GF-D8 (cell line): ENCODE measurements around the gene TRIM28.
"Not testable (repeated sequence)": the region's sequence is repeated elsewhere in the genome, so short reads cannot be mapped to it uniquely, and the experiment has no call there.

Source experiments
- DNase-seq: peaks from one replicate; lab custom pipeline; 2025; lab: John Stamatoyannopoulos, UW

Gene TRIM28

DNA sequence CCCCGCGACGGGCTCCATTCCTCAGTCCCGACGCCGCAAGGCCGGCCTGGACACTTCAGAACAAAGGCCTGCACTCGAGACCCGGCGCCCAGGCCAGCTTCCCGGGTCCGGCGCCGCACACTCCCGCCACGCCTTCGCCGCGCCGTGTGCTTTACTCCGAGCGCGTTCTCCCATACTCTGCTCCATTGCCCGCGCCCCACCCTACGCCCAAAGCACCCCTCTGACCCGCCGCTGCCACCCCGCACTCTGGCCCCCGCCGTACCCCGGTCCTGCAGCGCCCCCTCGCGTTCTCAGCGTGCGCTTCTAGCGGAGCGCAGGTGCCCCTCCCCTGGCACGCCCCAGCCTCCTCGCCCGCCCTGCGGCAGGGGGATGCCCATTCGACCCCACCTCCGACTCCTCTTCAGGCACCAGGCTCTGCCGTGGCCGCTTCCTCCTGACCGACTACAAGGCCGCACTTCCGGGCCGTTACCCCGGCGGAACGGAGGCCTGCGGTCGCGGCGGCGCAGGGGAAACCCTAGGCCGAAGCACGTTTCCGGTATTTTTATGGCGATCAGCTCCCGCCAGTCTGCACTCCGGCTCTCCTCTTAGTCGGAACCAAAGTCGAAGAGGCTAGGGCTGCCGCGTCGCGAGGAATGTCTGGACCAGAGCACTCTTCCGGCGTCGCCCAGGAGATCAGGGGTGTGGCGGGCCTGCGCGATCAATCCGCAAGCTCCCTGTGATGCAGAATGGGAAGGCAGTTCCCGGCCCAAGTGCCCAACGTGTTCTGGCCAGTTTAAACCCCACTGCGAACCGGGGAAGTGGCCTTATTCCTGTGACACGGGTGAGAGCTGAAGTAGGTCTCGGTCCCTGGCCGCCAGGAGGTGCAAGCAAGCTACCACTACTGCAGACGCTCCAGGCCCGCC lies 24.3 kb upstream of the TRIM28 start, which contains the start of gene ZBTB45:
Gene ZBTB45 (minus strand): TSS at position 456 of the 902 bp plus-strand sequence. CDS start 2,137 bp downstream, outside the sequence.
- DNase-seq: peak; percentile 93

DNA sequence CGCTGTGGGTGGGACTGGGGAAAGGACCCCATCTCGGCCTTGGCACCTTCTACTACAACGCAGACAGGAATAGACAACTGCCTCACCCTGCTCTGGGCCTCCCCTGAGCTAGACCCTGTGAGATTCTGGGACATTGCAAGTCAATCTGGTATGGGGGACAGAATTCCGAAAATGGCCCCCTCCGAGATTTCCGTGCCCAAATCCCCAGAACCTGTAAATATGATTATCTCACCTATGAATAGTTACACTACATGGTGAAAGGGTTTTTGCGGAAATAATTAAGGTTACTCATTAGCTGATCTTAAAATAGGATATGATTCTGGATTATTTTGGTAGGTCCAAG lies 23.6 kb upstream of the TRIM28 start:
- no peak for DNase-seq

DNA sequence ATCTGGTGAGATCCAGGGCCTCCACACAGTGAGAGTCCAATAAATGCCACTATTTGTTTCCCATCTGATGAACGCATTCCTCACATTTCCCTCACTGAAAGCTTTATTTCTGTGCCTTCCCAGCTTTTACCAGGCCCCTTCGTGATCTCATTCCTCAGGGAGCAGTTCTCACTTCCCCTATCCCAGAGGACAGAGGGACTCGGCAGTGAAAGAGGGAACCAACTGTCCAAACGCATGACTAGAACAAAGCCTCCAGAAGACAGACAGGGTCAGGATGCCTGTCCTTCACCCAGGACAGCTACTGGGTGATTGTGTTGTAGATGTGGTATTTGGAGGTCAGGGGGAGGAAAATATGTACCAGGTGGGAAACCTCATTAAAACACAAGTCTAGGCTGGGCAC lies 22.2 kb upstream of the TRIM28 start:
- DNase-seq: no peak

DNA sequence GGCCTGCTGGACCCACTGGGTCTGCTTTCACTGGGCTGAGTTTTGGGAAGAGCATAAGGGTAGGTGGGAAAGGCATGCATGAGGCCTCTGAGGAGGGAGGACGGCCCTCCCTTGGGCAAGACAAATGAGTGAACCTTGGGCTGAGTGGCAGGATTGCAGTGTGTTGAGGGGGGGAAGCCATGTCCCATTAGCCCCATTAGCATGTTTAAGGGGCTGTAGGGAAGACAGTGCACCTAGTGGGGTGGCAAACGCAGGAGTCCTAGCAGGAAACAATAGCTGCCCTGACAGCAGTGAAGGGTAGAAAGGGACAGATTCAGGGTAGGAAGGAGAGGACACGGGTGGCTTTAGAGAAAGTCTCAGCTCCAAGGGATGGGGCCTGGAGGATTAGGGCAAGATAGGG lies 21.2 kb upstream of the TRIM28 start:
- DNase-seq: no peak

DNA sequence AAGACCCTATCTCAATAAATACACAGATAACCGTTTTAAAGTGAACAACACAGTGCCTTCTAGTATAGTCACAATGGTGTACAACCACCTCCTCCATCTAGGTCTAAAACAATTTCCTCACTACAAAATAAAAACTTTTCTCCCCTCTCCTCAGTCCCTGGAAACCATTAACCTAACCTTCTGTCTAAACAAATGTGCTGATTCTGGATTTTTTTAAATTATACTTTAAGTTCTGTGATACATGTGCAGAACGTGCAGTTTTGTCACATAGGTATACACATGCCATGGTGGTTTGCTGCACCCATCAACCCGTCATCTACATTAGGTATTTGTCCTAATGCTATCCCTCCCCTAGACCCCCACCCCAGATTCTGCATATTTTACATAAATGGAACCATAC lies 14.5 kb upstream of the TRIM28 start:
- no peak for DNase-seq

DNA sequence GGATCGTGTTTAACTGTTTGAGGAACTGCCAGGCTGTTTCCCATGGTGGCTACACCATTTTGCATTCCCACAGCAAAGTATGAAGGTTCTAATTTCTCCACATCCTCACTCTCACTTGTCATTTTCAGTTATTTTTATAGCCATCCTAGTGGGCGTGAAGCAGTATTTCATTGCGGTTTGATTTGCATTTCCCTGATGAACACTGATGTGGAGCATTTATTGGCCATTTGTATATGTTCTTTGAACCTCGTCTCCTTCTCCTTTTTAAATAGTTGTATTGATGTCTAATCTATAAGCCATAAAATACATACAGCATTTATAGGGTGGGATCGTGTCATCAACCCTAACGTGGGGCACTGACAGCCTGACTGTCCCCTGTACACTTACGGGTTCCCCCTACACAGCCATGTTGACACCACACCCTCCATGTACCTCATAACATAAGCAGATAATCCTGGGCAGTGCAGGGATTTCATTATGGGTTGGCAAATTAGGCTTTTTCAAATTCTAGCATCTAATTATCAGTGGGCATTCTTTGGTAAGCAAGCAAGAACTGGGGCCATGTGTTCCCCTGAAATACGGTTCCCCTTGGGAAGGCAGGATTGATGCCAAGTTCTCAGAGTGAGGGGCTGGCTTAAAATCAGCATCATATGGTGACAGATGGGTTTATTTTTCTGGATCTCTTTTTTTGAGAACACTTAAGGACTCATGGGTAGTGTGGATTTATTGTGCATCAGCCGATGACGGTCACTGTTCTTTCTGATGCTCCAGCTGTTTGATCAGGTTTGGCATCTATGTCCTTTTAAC lies 12.6 kb upstream of the TRIM28 start:
- no peak for DNase-seq

DNA sequence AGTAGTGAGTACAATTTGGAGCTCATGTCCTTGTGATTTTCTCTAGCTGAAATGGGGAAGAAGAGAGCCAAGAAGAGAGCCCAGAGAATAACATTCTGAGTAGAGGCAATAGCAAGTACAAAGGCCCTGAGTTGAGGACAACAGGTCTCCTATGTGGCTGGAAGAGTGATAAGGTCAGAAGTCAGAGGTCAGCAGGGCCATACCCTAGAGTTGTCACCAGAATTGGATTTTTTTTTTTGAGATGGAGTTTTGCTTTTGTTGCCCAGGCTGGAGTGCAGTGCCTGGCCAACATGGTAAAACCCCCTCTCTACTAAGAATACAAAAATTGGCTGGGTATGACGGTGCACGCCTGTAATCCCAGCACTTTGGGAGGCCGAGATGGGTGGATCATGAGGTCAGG lies 8.0 kb upstream of the TRIM28 start:
- no peak for DNase-seq

DNA sequence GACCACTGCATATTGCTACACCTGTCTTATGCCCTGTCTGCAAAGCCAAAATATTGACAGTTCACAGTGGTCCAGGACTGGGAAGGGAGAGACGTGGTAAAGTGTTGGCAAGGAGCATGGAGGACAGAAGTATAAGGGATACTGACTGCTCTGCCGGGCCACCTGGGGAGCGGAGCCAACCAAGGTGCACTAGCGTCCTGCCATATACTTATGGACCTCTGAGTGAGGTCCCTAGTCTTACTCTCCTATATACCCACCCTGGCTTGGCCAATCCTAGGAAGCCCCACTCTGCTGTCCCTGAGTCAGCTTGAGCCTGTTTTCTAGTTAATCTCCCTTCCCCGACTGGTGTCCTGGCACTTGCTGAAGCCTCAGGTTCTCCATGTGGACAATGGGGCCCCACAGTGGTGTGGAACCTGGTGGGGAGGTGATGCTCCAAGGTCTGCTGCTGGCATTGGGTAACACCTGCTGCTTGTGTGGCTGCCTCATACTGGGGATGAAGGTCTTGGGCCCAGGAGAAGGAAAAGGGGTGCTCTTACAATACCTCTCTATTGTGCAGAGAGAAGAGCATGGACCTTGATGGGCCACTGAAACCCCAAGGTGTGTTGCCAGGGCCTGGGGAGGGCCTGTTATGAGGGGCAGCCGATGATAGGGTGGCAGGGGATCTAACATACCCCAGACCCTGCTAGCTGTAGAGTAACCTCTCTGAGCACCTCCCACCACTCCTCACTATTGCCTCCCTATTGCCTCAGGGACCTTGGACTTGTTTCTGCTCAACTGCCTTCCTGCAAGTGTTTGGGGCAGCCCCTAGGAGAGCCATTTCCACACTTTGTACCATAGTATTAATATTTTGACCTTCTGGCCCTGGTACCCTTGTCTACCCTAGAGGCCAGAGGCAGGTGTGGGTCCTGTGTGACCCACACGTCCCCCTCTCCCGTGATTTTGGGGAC lies 6.7 kb upstream of the TRIM28 start:
- no peak for DNase-seq

DNA sequence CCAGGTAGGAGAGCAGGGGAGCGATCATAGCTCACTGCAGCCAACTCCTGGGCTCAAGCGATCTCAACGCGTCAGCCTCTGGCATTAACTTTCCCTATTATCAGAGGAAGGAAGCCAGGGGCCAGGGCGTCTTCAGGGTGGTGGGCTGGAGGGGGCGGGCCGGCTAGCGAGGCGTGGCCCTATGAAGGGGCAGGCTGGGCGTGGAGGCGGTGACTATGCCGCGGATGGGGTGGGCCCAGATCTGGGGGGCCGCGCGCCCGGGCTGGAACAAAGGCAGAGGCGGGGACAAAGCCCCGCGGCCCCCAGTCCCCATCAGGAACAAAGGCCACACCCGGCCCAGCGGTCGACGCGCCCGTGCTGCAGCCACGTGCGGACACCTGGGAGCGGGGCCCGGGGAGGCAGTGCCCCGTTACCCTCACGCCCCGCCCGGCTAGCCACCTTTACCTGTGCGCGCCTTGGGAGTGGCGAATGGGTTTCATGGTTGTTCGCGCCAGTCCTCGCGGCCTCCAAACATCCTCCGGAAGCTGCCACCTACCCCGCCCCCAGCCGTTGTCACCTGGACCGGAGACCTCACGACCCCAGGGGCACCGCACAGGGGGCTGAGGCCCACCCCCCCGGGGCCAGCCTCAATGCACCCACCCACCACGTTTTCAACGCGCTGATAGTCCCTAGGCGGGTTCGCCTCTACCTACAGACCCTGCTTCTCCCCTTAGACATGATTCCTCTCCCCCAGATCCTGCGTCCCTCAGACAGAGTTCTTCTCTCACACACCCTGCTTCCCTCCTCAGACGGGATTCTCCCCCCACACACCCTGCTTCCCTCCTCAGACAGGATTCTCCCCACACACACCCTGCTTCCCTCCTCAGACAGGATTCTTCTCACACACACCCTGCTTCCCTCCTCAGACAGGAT lies 5.4 kb upstream of the TRIM28 start:
- no peak for DNase-seq

DNA sequence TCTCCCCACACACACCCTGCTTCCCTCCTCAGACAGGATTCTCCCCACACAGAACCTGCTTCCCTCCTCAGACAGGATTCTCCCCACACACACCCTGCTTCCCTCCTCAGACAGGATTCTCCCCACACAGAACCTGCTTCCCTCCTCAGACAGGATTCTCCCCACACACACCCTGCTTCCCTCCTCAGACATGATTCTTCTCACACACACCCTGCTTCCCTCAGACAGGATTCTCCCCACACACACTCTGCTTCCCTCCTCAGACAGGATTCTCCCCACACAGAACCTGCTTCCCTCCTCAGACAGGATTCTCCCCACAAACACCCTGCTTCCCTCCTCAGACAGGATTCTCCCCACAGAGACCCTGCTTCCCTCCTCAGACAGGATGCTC lies 4.7 kb upstream of the TRIM28 start:
- not testable (repeated sequence) for DNase-seq

DNA sequence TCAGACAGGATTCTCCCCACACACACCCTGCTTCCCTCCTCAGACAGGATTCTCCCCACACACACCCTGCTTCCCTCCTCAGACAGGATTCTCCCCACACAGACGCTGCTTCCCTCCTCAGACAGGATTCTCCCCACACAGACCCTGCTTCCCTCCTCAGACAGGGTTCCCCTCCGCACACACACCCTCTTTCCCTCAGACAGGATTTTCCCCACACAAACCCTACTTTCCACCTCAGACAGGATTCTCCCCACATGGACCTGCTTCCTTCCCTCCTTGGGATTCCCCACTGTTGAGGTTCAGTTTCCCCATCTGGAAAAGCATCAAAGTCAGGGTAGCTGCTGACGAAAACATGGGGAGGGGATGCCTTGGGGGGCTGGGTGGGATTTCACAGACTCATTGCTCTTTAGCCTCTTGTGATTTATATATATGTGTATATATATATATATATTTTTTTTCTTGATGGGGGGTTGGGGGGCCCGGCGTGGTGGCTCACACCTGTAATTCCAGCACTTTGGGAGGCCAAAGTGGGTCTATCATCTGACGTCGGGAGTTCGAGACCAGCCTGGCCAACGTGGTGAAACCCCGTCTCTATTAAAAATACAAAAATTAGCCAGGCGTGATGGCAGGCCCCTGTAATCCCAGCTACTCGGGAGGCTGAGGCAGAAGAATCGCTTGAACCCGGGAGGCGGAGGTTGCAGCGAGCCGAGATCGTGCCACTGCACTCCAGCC lies 1.1 kb upstream of the TRIM28 start:
- not testable (repeated sequence) for DNase-seq

DNA sequence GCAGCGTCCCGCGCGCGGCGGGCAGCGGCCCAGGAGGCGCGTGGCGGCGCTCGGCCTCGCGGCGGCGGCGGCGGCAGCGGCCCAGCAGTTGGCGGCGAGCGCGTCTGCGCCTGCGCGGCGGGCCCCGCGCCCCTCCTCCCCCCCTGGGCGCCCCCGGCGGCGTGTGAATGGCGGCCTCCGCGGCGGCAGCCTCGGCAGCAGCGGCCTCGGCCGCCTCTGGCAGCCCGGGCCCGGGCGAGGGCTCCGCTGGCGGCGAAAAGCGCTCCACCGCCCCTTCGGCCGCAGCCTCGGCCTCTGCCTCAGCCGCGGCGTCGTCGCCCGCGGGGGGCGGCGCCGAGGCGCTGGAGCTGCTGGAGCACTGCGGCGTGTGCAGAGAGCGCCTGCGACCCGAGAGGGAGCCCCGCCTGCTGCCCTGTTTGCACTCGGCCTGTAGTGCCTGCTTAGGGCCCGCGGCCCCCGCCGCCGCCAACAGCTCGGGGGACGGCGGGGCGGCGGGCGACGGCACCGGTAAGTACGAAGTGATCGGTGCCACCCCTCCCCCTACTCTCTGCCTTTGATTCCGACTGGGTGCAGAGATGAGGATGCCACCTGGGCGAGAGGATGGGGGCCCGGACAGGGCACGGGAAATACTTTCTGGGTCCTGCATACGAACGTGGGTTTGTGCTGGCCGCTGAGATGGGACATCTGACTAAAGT lies 874 bp downstream of the TRIM28 start:
- no peak for DNase-seq

DNA sequence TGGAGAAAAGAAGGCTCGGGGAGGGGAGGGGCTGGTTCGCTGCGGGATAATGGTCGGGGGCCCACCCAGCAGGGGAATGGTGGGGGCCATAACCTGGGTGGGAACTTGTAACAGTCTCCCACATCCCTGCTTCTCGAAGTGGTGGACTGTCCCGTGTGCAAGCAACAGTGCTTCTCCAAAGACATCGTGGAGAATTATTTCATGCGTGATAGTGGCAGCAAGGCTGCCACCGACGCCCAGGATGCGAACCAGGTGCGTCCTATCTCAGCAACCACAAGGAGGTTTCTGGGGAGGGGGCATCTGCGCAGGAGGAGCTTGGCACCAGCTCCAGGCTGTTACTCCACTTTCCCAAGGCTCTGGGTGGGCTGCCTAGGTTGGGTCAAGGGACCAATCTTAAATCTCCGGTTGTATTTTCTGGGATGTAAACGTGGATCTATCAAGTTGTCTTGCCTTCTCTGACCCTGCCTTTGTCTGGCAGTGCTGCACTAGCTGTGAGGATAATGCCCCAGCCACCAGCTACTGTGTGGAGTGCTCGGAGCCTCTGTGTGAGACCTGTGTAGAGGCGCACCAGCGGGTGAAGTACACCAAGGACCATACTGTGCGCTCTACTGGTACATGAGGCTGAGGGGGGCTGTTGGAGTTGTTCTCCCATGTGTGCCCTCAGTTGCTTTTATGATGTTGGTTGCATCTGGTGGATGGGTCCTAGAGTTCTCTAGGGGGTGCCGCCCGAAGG lies 1.6 kb downstream of the TRIM28 start:
- no peak for DNase-seq

DNA sequence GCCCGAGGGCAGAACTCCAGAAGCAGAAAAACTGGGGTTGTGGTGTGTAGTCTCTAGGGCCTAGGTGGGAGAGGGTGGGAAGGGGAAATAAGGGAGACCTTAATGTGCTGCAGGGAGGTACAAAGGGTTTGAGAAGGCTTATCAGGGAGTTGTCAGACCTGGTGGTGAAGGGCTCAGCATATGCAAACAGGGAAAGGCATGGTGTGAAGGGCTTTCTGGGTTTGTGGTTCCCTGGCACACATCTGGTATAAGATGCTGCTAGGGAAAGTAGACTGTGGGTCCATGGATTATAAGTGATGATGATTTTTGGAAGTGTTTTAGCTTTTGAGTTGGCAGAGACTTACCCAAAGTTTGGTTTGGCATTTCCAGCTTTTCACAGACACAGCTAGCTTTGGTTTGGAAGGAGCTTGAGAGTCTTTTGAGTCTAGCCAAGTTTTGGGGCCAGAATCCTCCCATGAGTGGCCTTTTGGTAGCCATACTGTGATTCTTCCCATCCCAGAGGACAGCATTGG lies 2.2 kb downstream of the TRIM28 start:
- DNase-seq: no peak

DNA sequence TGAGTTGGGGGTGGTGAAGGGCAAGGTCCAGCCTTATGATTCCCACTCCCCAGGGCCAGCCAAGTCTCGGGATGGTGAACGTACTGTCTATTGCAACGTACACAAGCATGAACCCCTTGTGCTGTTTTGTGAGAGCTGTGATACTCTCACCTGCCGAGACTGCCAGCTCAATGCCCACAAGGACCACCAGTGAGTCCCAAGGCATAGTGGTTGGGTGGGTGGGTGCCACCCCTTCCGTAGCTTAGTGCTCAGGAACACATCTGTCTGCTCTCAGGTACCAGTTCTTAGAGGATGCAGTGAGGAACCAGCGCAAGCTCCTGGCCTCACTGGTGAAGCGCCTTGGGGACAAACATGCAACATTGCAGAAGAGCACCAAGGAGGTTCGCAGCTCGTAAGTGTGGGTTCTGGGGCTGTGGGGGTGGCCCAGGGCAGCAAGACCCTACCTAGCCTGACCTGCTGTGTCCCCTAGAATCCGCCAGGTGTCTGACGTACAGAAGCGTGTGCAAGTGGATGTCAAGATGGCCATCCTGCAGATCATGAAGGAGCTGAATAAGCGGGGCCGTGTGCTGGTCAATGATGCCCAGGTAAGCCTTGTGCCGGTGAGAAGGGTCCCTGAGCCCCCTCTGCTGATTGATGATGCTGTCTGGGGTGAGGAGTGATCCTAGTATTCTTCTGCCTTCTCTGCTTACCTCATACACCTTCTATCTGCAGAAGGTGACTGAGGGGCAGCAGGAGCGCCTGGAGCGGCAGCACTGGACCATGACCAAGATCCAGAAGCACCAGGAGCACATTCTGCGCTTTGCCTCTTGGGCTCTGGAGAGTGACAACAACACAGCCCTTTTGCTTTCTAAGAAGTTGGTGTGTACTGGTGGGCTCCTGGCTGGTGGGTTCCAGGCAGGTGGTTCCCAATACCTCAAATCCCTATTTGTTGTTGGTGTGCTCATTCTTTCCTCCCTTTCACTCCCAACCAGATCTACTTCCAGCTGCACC lies 3.8 kb downstream of the TRIM28 start:
- DNase-seq: no peak

DNA sequence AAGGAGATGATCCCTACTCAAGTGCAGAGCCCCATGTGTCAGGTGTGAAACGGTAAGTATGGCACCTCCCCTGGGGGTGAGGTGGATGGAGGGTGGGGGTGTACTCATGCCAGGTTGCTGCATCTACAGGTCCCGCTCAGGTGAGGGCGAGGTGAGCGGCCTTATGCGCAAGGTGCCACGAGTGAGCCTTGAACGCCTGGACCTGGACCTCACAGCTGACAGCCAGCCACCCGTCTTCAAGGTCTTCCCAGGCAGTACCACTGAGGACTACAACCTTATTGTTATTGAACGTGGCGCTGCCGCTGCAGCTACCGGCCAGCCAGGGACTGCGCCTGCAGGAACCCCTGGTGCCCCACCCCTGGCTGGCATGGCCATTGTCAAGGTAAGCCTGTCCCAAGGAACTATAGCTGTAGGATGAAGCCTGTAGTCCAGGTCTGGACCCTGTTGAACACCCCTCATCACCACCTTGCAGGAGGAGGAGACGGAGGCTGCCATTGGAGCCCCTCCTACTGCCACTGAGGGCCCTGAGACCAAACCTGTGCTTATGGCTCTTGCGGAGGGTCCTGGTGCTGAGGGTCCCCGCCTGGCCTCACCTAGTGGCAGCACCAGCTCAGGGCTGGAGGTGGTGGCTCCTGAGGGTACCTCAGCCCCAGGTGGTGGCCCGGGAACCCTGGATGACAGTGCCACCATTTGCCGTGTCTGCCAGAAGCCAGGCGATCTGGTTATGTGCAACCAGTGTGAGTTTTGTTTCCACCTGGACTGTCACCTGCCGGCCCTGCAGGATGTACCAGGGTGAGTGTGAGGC lies 5.2 kb downstream of the TRIM28 start:
- DNase-seq: no peak
